Left lung (tissue), 10 donors: ENCODE results near the gene SLC25A27. TPM values are rescaled to one million over a fixed set of nuclear protein-coding genes. Genes with fewer than 3 reads are reported as not detected.

Source experiments
- ATAC-seq: fragments of 200-7000 bp; cut with Tn5 transposase; one replicate; pipeline ENCODE4 v1.9.1; 2020; ENCODE audit warnings: moderate library complexity
- DNase-seq, 4 donors: peaks; one replicate each; pipeline ENCODE4 v3.0.0-alpha.2; 2013 to 2020
- H3K27ac ChIP-seq, 2 donors: fragments of 200-600 bp; sonication (generic) in 1 of 2; one replicate each; pipeline versions ENCODE4 v1.5.0 to v1.8.0; 2020 to 2021
- H3K27me3 ChIP-seq, 2 donors: fragments of 200-600 bp; sonication (generic) in 1 of 2; one replicate each; pipeline versions ENCODE4 v1.5.0 to v1.8.0; 2020 to 2021
- H3K36me3 ChIP-seq, 2 donors: fragments of 200-600 bp; sonication (generic) in 1 of 2; one replicate each; pipeline versions ENCODE4 v1.5.0 to v1.8.0; 2020 to 2021
- H3K4me1 ChIP-seq, 2 donors: fragments of 200-600 bp; one replicate each; pipeline ENCODE4 v1.8.0; 2021
- H3K4me3 ChIP-seq, 2 donors: fragments of 200-600 bp; sonication (generic) in 1 of 2; one replicate each; pipeline versions ENCODE4 v1.5.0 to v1.8.0; 2020 to 2021; ENCODE audit warnings: mild to moderate bottlenecking in 1 of 2
- H3K9me3 ChIP-seq, 2 donors: fragments of 200-600 bp; sonication (generic) in 1 of 2; one replicate each; pipeline versions ENCODE4 v1.5.0 to v1.8.0; 2020 to 2021
- CTCF ChIP-seq, 2 donors: fragments of 200-600 bp; sonication (generic) in 1 of 2; IDR thresholded peaks; one replicate each; pipeline versions ENCODE4 v1.5.0 to v1.8.0; 2021; ENCODE audit warnings: antibody characterized with exemption in 2 of 2
- intact Hi-C, 2 donors: fragments of 100-400 bp; cut with DNase I; formaldehyde crosslinking; loops; one replicate each; pipeline versions ENCODE4 v1.11.2 to v1.14.2; 2022
- polyA plus RNA-seq, 6 donors: library from polyadenylated mRNA; unstranded; fragments of 120-200 nt; gene quantifications; one replicate each; pipeline ENCODE4 v1.2.1, GENCODE V29; 2013; ENCODE audit not compliant: insufficient read length in 6 of 6
- total RNA-seq, 2 donors: library from RNA; stranded (reverse); fragmentation: NEBNext Ultra II Directional; extraction: Animal tissue kit (Norgen Biotek cat#: 25700); gene quantifications; one replicate each; pipeline ENCODE4 v1.2.1, GENCODE V29; 2021
- donor health status: DM: no; HTN: yes; CAD: no.
- donor health status: DM: no; HTN: no; CAD: no.

Gene SLC25A27
- total and polyA plus RNA-seq, 8 donors, result 8.1 to 140 (median 103) TPM

- intact Hi-C loops, result no loop called here
- peak in 1 of 4 donors; percentile 19 for DNase-seq
Measured at GRCh38 chr6:46704562-46704961, 51.8 kb downstream of the SLC25A27 start.

GRCh38 chr6:46706464-46706863 is 53.7 kb downstream of the SLC25A27 start:
- no peak for DNase-seq
- Histone ChIP-seq H3K9me3 (no peaks in the 10 kb centered on the region), H3K27me3 (no peaks in the 10 kb centered on the region), H3K36me3 (no peaks in the 10 kb centered on the region), H3K27ac (no peak overlapping the region), H3K4me3 (no peak overlapping the region), H3K4me1 (peaks cover 0 to 3% of the 10 kb centered on the region in 2 donors)
- no peak for TF ChIP-seq CTCF (IDR thresholded peaks at IDR 0.05)
- ATAC-seq, result no peak
- intact Hi-C loops, result no loop called here

More at GRCh38 chr6:46704562-46704961, 51.8 kb downstream of the SLC25A27 start:
- Histone ChIP-seq H3K9me3 (no peaks in the 10 kb centered on the region), H3K27me3 (no peaks in the 10 kb centered on the region), H3K27ac (no peak overlapping the region), H3K4me1 (no peaks in the 10 kb centered on the region), H3K4me3 (no peak overlapping the region), H3K36me3 (no peaks in the 10 kb centered on the region)
- peak; percentile 71 for ATAC-seq
- no peak for TF ChIP-seq CTCF (IDR thresholded peaks at IDR 0.05)

- DNase-seq, result no peak
- Histone ChIP-seq H3K4me1 (peaks cover 0 to 12% of the 10 kb centered on the region in 2 donors), H3K36me3 (no peaks in the 10 kb centered on the region), H3K27me3 (no peaks in the 10 kb centered on the region), H3K27ac (no peak overlapping the region), H3K9me3 (no peaks in the 10 kb centered on the region), H3K4me3 (no peak overlapping the region)
- TF ChIP-seq CTCF (IDR thresholded peaks at IDR 0.05), result no peak
- ATAC-seq, result no peak
- intact Hi-C loops, result no loop called here
Measured at GRCh38 chr6:46711491-46711890, 58.7 kb downstream of the SLC25A27 start.

GRCh38 chr6:46715141-46715540 is 62.4 kb downstream of the SLC25A27 start:
- H3K9me3 ChIP-seq, result no peaks in the 10 kb centered on the region
- peaks cover 0 to 12% of the 10 kb centered on the region in 2 donors for H3K4me1 ChIP-seq
- TF ChIP-seq CTCF (IDR thresholded peaks at IDR 0.05), result no peak
- DNase-seq, result no peak
- intact Hi-C loops, result no loop called here
- no peak overlapping the region for H3K4me3 ChIP-seq
- no peaks in the 10 kb centered on the region for H3K27me3 ChIP-seq
- peak; percentile 23 for ATAC-seq
- peak overlapping the region in 1 of 2 donors; percentile 11 for H3K27ac ChIP-seq
- H3K36me3 ChIP-seq, result no peaks in the 10 kb centered on the region

- Histone ChIP-seq H3K4me1 (peaks cover 0 to 6% of the 10 kb centered on the region in 2 donors), H3K36me3 (no peaks in the 10 kb centered on the region), H3K27me3 (no peaks in the 10 kb centered on the region), H3K4me3 (no peak overlapping the region), H3K9me3 (no peaks in the 10 kb centered on the region), H3K27ac (no peak overlapping the region)
- DNase-seq, result no peak
- ATAC-seq, result no peak
- TF ChIP-seq CTCF (IDR thresholded peaks at IDR 0.05), result no peak
- intact Hi-C loops, result no loop called here
Measured at GRCh38 chr6:46719099-46719498, 66.3 kb downstream of the SLC25A27 start.
